Body of pancreas (tissue), 4 donors: ENCODE measurements around the gene FPR1.

Experiments used
- POLR2A ChIP-seq, 3 donors: fragments of 450-650 bp; IDR thresholded peaks; one replicate each; pipeline ENCODE4 v1.6.1; 2016; ENCODE audit warnings: antibody characterized with exemption in 3 of 3, mild to moderate bottlenecking in 2 of 3
- TF ChIP-seq, protein P1 (sequence below), 7 experiments: fragments of 450-650 bp in 4 of 7; fragments of 200-600 bp in 3 of 7; sonication (generic) in 3 of 7; IDR thresholded peaks; one replicate each; pipeline ENCODE4 v1.5.1; 2016 to 2019; ENCODE audit warnings: antibody characterized with exemption in 7 of 7

DNA sequence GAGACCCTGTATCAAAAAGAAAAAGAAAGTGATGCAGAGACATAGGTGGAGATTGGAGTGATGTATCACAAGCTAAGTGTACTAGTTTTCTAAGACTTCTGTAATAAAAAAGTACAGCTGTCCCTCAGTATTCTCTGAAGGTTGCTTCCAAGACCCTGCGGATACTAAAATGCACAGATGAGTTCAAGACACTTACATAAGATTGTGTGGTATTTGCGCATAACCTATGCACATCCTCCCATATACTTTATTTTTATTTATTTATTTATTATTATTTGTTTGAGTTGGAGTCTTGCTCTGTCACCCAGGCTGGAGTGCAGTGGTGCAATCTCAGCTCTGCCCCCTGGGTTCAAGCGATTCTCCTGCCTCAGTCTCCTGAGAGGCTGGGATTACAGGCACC is 14.3 kb downstream of the FPR1 start:
- TF ChIP-seq, protein P1, sequence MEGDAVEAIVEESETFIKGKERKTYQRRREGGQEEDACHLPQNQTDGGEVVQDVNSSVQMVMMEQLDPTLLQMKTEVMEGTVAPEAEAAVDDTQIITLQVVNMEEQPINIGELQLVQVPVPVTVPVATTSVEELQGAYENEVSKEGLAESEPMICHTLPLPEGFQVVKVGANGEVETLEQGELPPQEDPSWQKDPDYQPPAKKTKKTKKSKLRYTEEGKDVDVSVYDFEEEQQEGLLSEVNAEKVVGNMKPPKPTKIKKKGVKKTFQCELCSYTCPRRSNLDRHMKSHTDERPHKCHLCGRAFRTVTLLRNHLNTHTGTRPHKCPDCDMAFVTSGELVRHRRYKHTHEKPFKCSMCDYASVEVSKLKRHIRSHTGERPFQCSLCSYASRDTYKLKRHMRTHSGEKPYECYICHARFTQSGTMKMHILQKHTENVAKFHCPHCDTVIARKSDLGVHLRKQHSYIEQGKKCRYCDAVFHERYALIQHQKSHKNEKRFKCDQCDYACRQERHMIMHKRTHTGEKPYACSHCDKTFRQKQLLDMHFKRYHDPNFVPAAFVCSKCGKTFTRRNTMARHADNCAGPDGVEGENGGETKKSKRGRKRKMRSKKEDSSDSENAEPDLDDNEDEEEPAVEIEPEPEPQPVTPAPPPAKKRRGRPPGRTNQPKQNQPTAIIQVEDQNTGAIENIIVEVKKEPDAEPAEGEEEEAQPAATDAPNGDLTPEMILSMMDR (IDR thresholded peaks at IDR 0.05): no peak
- TF ChIP-seq POLR2A (IDR thresholded peaks at IDR 0.05): no peak
